ENCODE results near the gene ZNF668.

DNA sequence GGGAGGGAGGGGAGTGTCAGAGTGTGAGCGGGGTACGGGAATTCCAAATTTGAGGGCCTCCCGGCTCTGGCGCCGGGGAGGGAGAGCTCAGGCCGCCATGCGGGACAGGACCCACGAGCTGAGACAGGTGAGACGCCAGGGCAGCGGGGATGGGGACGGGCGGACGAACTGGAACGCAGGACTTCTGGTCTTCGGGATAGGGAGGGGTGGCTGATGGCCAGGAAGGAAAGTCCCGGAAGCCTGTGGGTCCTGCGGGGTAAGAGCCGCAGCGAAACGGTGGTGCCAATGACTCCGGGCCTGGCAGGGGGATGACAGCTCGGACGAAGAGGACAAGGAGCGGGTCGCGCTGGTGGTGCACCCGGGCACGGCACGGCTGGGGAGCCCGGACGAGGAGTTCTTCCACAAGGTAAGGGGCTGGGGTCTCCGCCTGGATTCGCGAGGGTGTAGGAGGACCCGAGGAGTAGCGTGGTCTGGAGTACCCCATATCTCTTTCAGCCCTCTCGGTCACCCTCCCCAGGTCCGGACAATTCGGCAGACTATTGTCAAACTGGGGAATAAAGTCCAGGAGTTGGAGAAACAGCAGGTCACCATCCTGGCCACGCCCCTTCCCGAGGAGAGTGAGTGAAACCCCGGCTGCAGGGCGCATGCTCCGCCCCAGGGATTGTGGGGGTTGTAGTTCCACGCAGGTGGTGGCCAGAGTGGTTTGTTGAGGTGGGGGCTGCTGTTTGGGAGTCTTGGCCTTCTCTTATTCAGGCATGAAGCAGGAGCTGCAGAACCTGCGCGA, 40.1 kb downstream of the ZNF668 start:
- TF ChIP-seq CTCF (IDR thresholded peaks at IDR 0.05), result no peak
- TF ChIP-seq POLR2AphosphoS5 (IDR thresholded peaks at IDR 0.05), result peak; percentile 63 to 83 (median 78)
